HFFc6 (cell line): ENCODE measurements around the gene CSPG5. TPM values are rescaled to one million over a fixed set of nuclear protein-coding genes. Genes with fewer than 3 reads are reported as not detected.

Source experiments
- DNase-seq: peaks from one replicate; pipeline ENCODE4 v3.0.0-alpha.2; 2018
- H3K27ac Mint-ChIP-seq: 2 replicates; pipeline ENCODE4 v1.8.0; 2020; ENCODE audit warnings: mild to moderate bottlenecking, mixed read lengths
- H3K27me3 Mint-ChIP-seq: 2 replicates; pipeline ENCODE4 v1.8.0; 2021; ENCODE audit warnings: mild to moderate bottlenecking, moderate library complexity, mixed read lengths; ENCODE audit not compliant: insufficient read depth
- H3K36me3 Mint-ChIP-seq: 2 replicates; pipeline ENCODE4 v1.8.0; 2021; ENCODE audit warnings: low read depth, mixed read lengths
- H3K4me1 Mint-ChIP-seq: 2 replicates; pipeline ENCODE4 v1.8.0; 2020; ENCODE audit warnings: low read depth, mixed read lengths
- H3K4me3 Mint-ChIP-seq: 2 replicates; pipeline ENCODE4 v1.8.0; 2020; ENCODE audit warnings: mild to moderate bottlenecking, moderate library complexity, mixed read lengths
- H3K9me3 Mint-ChIP-seq: 2 replicates; pipeline ENCODE4 v1.8.0; 2020; ENCODE audit warnings: mild to moderate bottlenecking, mixed read lengths
- CTCF ChIP-seq: fragments of 200-600 bp; sonication (generic); IDR thresholded peaks from 2 replicates; pipeline ENCODE4 v1.5.0; 2021; ENCODE audit warnings: antibody characterized with exemption, mild to moderate bottlenecking
- total RNA-seq, 6 experiments: library from RNA; stranded (reverse); fragmentation: NEBNext Ultra II Directional; extraction: Animal tissue kit (Norgen Biotek cat#: 25700); gene quantifications; 2 replicates in 1 of 6; 3 replicates in 5 of 6; pipeline ENCODE4 v1.2.3, GENCODE V29; 2021

Gene CSPG5
- total RNA-seq, 6 experiments from 2014 or later, result 0.05 to 0.19 (median 0.11) TPM; not detected in 3

GRCh38 chr3:47520756-47521155 is 57.9 kb downstream of the CSPG5 start:
- H3K4me3 Mint-ChIP-seq, result no peak overlapping the region
- H3K9me3 Mint-ChIP-seq, result no peaks in the 10 kb centered on the region
- H3K27me3 Mint-ChIP-seq, result peaks cover 11% of the 10 kb centered on the region; the same call in 1 of the 2 replicates
- no peaks in the 10 kb centered on the region for H3K36me3 Mint-ChIP-seq
- TF ChIP-seq CTCF, result no peak
- no peak overlapping the region for H3K27ac Mint-ChIP-seq
- H3K4me1 Mint-ChIP-seq, result peaks cover 13% of the 10 kb centered on the region
- DNase-seq, result no peak

DNA sequence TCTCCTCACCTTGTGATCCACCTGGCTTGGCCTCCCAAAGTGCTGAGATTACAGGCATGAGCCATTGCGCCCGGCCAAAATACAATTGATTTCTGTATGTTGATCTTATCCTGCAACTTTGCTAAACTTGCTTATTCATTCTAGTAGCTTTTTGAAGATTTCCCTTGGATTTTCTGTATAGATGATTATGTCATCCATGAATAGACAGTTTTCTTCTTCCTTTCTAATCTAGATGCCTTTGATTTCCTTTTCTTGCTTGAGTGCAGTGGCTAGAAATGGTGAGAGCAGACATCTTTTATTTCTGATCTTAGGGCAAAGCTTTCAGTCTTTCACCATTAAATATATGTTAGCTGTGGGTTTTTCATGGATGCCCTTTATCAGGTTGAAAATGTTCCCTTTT is 60.7 kb downstream of the CSPG5 start:
- Mint-ChIP-seq H3K4me3 (no peak overlapping the region), H3K4me1 (peaks cover 19% of the 10 kb centered on the region), H3K27ac (no peak overlapping the region), H3K27me3 (peaks cover 4% of the 10 kb centered on the region; the same call in 1 of the 2 replicates), H3K36me3 (no peaks in the 10 kb centered on the region), H3K9me3 (no peaks in the 10 kb centered on the region)
- no peak for TF ChIP-seq CTCF
- no peak for DNase-seq

DNA sequence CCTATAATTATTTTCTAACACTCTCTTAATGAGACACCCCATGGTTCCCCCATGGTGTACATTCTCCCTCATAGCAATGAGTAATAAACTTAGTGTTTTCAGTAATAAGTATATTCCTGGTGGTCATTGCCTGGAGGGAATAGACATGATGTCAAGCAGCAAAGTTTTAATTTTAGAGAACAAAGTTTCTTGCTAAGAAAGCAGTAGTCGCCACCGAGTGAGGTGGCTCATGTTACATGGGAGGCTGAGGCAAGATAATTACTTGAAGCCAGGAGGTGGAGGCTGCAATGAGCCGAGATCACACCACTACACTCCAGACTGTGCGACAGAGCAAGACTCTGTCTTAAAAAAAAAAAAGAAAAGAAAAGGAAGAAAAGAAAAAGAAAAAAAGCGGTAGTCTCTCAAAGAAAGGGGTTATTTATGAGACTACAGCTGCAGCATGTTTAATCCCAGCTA is 62.8 kb downstream of the CSPG5 start:
- H3K4me1 Mint-ChIP-seq, result peaks cover 21% of the 10 kb centered on the region
- DNase-seq, result no peak
- H3K27ac Mint-ChIP-seq, result no peak overlapping the region
- peaks cover 4% of the 10 kb centered on the region; the same call in 1 of the 2 replicates for H3K27me3 Mint-ChIP-seq
- no peak for TF ChIP-seq CTCF
- no peaks in the 10 kb centered on the region for H3K9me3 Mint-ChIP-seq
- 0 out of 2 replicates have a peak, but pooled peaks cover 4% of the 10 kb centered on the region for H3K36me3 Mint-ChIP-seq
- H3K4me3 Mint-ChIP-seq, result peak overlapping the region; percentile 2; the same call in 1 of the 2 replicates

DNA sequence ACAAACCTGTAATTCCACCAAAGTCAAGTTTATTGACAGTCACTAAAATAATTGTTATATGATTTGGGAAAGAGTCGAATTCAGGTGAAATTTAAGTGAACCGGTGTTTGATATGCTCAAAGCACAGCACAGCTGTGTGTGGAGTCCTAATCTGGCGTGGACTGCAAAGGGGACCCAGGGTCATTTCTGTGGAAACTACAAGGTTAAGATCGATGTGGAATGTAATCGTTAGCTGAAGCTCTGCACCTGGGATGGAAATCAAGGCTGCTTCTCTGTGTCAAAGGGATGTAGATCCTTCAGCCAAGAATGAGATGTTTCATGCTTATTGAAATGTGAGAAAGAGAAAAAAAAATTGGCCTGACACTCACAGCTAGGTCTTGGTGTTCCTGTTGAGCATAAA is 63.6 kb downstream of the CSPG5 start:
- Mint-ChIP-seq H3K36me3 (0 out of 2 replicates have a peak, but pooled peaks cover 4% of the 10 kb centered on the region), H3K4me3 (peak overlapping the region; percentile 57), H3K27me3 (peaks cover 4% of the 10 kb centered on the region; the same call in 1 of the 2 replicates), H3K9me3 (no peaks in the 10 kb centered on the region), H3K4me1 (peaks cover 21% of the 10 kb centered on the region), H3K27ac (peak overlapping the region; percentile 40; the same call in 1 of the 2 replicates)
- TF ChIP-seq CTCF, result no peak
- DNase-seq, result no peak

- Mint-ChIP-seq H3K36me3 (peaks cover 6% of the 10 kb centered on the region; the same call in 1 of the 2 replicates), H3K27ac (peak within 1 kb of the TSS; percentile 92)
These were observed 65.3 kb downstream of the CSPG5 start, which contains the start of gene ELP6 for GRCh38 chr3:47513125-47513929. Gene ELP6 (minus strand): TSS chr3:47513712. CDS start chr3:47513590, 122 bp downstream.

More at GRCh38 chr3:47513125-47513929, 65.3 kb downstream of the CSPG5 start, which contains the start of gene ELP6:
- peaks cover 4% of the 10 kb centered on the region; the same call in 1 of the 2 replicates for H3K27me3 Mint-ChIP-seq
- H3K9me3 Mint-ChIP-seq, result no peaks in the 10 kb centered on the region
- peaks cover 21% of the 10 kb centered on the region for H3K4me1 Mint-ChIP-seq
- TF ChIP-seq CTCF, result peak; percentile 73
- DNase-seq, result peak; percentile 93
- peak within 1 kb of the TSS; percentile 98 for H3K4me3 Mint-ChIP-seq
